ENCODE measurements around the gene TAAR9. TPM values are rescaled to one million over a fixed set of nuclear protein-coding genes. Genes with fewer than 3 reads are reported as not detected.

TAAR9 gene
- total RNA-seq, 6 experiments from 2014 or later: not detected

GRCh38 chr6:132515386-132515785, 22.7 kb upstream of the TAAR9 start:
- no peak for DNase-seq
- H3K27me3 ChIP-seq: no peaks in the 10 kb centered on the region
- no peak overlapping the region for H3K27ac ChIP-seq
- TF ChIP-seq POLR2A (IDR thresholded peaks at IDR 0.05) (no peak), CTCF (IDR thresholded peaks at IDR 0.05) (no peak)
- no peak for ATAC-seq
- no peak overlapping the region for H3K4me3 ChIP-seq
- 47% methylated on average over 2 of the region's 2 CpGs for WGBS (ENCODE audit: insufficient coverage, low coverage, low lambda C conversion rate, missing lambda C conversion rate)
- H3K36me3 ChIP-seq: no peaks in the 10 kb centered on the region
- no peaks in the 10 kb centered on the region for H3K9me3 ChIP-seq
- peaks cover 0 to 14% (median 0%) of the 10 kb centered on the region in 4 donors for H3K4me1 ChIP-seq
- intact Hi-C loops (cut with DNase I): no loop called here

GRCh38 chr6:132520953-132521352, 17.1 kb upstream of the TAAR9 start:
- H3K4me1 ChIP-seq: no peaks in the 10 kb centered on the region
- no peak overlapping the region for H3K4me3 ChIP-seq
- 50% methylated on average over 2 of the region's 2 CpGs for WGBS (ENCODE audit: insufficient coverage, low coverage, low lambda C conversion rate, missing lambda C conversion rate)
- TF ChIP-seq CTCF (IDR thresholded peaks at IDR 0.05) (no peak), POLR2A (IDR thresholded peaks at IDR 0.05) (no peak)
- DNase-seq (no peak), ATAC-seq (no peak)
- no peaks in the 10 kb centered on the region for H3K9me3 ChIP-seq
- H3K36me3 ChIP-seq: no peaks in the 10 kb centered on the region
- H3K27ac ChIP-seq: no peak overlapping the region
- no peaks in the 10 kb centered on the region for H3K27me3 ChIP-seq
- intact Hi-C loops (cut with DNase I): loop anchor here (10.0 kb wide), 2 partner anchors 244 to 254 kb away; no protein-coding TSS in a partner anchor

- TF ChIP-seq CTCF (IDR thresholded peaks at IDR 0.05) (no peak), POLR2A (IDR thresholded peaks at IDR 0.05) (no peak)
- H3K4me3 ChIP-seq: no peak overlapping the region
- H3K4me1 ChIP-seq: no peaks in the 10 kb centered on the region
- WGBS (ENCODE audit: insufficient coverage, low coverage, low lambda C conversion rate, missing lambda C conversion rate): 81% methylated on average over 5 of the region's 5 CpGs
- H3K9me3 ChIP-seq: no peaks in the 10 kb centered on the region
- DNase-seq: no peak
- H3K27ac ChIP-seq: no peak overlapping the region
- no peaks in the 10 kb centered on the region for H3K36me3 ChIP-seq
- intact Hi-C loops (cut with DNase I): loop anchor here (10.0 kb wide), 2 partner anchors 240 to 250 kb away; no protein-coding TSS in a partner anchor
- no peak for ATAC-seq
- H3K27me3 ChIP-seq: no peaks in the 10 kb centered on the region
Measured at GRCh38 chr6:132524646-132525045, 13.4 kb upstream of the TAAR9 start.

- ATAC-seq (no peak), DNase-seq (no peak)
- Histone ChIP-seq H3K27me3 (no peaks in the 10 kb centered on the region), H3K4me3 (no peak overlapping the region), H3K9me3 (no peaks in the 10 kb centered on the region), H3K36me3 (no peaks in the 10 kb centered on the region), H3K4me1 (no peaks in the 10 kb centered on the region), H3K27ac (no peak overlapping the region)
- TF ChIP-seq CTCF (IDR thresholded peaks at IDR 0.05): no peak
- TF ChIP-seq POLR2A (IDR thresholded peaks at IDR 0.05): no peak
- intact Hi-C loops (cut with DNase I): loop anchor here (10.0 kb wide), 2 partner anchors 239 to 249 kb away; no protein-coding TSS in a partner anchor
- 58% methylated on average over 4 of the region's 4 CpGs for whole genome bisulfite sequencing (ENCODE audit: insufficient coverage, low coverage, low lambda C conversion rate, missing lambda C conversion rate)
Measured at GRCh38 chr6:132525866-132526265, 12.2 kb upstream of the TAAR9 start.

GRCh38 chr6:132526461-132526860, 11.6 kb upstream of the TAAR9 start:
- Histone ChIP-seq H3K27ac (no peak overlapping the region), H3K9me3 (no peaks in the 10 kb centered on the region), H3K4me1 (no peaks in the 10 kb centered on the region), H3K36me3 (no peaks in the 10 kb centered on the region), H3K4me3 (no peak overlapping the region), H3K27me3 (no peaks in the 10 kb centered on the region)
- 53% methylated on average over 2 of the region's 2 CpGs for WGBS (ENCODE audit: insufficient coverage, low coverage, low lambda C conversion rate, missing lambda C conversion rate)
- intact Hi-C loops (cut with DNase I): loop anchor here (10.0 kb wide), 2 partner anchors 238 to 248 kb away; no protein-coding TSS in a partner anchor
- TF ChIP-seq CTCF (IDR thresholded peaks at IDR 0.05): no peak
- TF ChIP-seq POLR2A (IDR thresholded peaks at IDR 0.05): no peak
- DNase-seq: no peak
- ATAC-seq: no peak
